HG02588 (cell line): ENCODE data around the gene VSTM4.

ENCODE experiments used
- ATAC-seq: cut with Tn5 transposase; IDR thresholded peaks from one replicate; pipeline ENCODE4 v1.9.1; 2021; ENCODE audit warnings: mild to moderate bottlenecking, moderate library complexity; ENCODE audit not compliant: unreplicated experiment

Gene VSTM4

DNA sequence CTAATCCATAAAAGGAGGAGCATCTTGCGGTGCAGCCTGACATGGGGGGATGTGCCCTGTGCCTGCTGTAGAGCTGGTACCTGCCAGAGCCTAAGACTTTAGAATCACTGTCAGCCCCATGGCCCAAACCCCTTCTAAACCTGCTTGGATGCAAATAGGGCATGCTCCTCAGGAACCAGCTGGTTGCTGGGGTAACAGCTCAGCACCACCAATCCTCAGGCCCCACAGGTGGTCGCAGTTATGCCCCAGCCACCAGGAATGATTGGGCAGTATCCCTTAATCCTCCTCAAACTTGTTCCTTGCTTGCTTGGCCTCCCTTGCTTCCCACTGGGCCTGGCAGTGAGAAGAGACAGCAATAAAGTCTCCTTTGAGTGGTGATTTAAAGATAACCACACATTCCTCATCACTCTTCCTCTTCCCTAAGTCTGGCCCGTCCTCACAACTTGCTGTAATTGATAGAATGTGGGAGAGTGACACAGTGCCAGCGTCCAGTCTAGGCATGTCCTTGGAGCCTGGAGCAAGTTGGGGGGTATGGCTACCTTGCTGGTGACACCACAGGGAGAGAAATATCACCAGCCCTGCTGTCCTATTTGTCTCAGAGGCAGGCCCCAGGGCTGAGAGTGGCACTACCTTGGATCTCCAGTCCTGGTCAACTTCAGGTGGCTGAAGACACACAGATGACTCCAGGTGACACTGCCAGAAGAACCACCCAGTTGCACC is 43.0 kb downstream of the VSTM4 start:
- no peak for ATAC-seq

DNA sequence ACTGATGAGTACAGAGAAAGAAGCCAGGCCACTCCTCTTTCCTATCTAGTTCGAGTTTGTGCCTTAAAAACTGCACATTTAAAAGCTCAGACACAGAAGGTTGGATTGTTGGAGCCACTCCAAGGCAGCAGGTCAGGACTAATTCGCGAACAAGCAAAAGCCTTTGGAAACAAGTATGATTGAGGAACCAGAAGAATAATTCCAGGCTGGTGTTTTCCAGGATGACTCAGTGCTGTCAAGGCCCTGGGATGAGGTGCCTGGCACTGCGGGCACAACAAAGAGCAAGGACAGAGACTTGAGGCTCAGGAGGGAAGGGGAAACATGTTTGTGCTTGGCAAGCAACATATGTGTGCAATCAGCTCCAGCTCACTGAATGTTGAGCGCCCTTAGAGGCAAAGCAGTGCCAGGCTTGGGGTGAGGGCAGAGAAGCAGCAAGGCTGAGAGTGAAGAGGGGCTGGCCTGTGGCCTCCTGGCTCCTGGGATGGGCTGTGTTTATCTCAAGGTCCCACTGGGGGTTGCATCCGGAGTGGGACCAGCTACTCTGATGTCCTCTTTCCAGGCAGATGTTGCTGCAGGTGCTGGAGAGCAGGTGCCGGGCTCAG is 44.1 kb downstream of the VSTM4 start:
- ATAC-seq = no peak

DNA sequence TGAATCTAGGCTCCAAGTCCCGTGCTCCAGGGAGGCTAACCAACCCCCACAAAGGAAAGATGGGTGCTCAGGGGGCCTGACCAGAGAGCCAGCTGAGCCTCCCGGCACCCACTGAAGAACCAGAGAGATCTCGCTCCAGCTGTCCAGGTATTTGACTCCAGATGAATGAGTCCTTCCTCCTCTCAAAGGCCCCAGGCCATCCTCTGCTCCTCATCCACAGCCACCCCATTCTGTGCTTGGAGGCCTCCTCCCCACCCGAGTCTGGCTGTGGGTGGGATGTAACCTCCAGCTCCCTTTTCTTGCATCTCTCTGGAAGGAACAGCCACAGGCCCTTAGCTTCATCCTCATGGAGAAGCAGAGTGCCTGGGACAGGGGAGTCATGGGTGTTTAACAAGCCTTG is 44.6 kb downstream of the VSTM4 start:
- no peak for ATAC-seq

DNA sequence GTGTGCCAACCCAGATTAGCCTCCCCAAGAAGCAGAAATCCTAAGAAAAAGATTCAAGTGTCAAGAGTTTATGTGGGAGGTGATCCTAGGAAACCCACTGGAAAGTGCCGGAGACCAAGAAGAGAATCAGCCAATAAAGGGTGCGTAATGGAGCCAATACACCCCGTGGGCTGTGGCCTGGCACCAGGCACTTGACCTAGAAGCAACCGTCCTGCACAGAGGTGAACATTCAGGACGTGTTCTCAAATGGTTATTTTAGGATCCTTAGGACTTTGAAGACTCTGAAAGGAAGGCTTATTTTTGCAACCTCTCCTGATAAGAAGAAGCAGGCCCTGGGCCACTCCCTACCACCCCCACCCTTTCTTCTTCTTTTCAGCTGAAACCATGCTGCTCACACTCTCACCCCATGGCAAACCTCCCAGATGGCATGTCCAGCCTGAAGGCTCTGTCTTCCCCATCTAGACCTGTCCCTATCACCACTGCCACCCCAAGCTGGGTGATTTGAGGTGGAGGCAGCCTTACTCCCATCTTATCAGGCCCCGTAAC is 46.6 kb downstream of the VSTM4 start:
- no peak for ATAC-seq

DNA sequence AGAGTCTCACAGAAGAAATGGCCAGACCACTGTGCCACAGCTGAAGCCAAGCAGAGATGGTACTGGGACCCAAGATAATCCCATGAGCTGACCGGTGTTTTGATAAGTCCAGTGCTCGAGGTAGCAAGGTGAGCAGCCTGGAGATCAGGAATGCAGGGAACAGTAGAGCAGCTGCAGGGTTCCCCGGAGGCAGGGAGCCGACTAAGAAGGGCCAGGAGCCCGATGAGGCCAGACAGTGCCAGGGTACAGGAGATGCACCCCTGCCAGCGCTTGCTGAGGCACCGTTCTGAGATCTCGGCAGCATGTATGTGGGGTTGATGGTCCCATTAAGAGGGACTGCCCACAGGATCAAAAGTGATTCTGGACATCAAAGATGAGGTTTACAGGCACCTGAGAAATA is 47.1 kb downstream of the VSTM4 start:
- no peak for ATAC-seq

DNA sequence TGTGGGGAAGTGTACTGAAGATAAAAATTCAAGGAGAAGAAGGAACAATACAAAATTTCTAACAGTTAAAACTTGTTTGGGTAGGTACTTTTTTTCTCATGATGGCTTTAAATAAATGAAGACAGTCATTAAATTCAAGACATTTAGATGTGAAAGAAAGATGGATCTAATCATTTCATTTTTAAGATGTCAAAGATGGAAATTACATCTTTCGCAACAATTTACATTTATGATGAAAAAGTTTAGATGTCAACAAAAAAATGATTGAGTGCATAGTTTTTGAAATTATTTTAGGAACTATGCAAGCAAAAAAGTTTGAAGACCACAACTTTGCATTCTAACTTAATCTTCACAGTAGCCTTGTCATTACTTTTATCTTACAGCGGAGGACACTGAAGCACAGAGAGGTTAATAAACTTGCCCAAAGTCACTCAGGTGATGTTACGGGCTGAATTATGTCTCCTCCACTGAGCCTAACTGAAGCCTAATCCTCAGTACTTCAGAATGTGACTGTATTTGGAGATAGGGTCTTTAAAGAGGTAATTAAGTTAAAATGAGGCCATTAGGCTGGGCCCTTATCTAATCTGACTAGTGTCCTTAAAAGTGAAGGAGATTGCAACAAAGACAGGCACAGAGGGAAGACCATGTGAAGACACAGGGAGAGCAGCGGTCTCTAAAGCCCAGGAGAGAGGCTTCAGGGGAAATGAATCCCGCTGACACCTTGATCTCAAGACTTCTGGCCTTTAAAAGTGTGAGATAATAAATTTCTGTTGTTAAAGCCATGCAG is 48.2 kb downstream of the VSTM4 start:
- ATAC-seq = no peak

DNA sequence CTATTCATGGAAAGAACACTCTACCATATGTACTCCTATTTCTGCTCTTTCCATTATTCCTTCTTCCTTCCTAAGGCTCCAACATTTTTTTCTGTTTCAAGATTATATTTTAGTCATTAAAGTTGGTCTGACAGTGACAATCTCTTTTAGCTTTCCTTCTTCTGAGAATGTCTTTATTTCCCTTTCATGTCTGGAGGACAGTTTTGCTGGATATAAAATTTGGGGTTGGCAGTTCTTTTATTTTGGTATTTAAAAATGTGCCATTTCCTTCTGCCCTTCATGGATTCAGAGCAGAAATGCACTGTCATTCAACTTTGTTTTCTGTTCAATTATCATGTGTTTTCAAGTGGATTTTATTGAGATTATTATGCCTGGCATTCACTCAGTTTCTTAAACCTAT is 53.1 kb downstream of the VSTM4 start:
- no peak for ATAC-seq

DNA sequence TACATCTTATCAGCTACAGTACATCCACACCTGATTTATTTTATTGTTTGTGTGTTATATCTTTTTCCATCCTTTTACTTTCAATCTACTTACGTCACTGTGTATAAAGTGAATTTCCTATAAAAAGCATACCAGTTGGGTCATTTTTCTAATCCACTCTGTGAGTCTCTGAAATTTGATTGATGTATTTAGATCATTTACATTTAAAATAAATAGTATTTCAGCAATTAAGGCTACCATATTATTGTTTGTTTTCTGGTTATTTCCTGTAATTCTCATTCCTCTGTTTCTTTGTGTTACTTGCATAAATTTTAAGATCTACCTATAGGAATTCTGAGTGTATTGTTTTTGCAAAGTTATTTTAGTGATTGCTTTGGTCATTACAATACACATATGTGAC is 53.7 kb downstream of the VSTM4 start:
- no peak for ATAC-seq

DNA sequence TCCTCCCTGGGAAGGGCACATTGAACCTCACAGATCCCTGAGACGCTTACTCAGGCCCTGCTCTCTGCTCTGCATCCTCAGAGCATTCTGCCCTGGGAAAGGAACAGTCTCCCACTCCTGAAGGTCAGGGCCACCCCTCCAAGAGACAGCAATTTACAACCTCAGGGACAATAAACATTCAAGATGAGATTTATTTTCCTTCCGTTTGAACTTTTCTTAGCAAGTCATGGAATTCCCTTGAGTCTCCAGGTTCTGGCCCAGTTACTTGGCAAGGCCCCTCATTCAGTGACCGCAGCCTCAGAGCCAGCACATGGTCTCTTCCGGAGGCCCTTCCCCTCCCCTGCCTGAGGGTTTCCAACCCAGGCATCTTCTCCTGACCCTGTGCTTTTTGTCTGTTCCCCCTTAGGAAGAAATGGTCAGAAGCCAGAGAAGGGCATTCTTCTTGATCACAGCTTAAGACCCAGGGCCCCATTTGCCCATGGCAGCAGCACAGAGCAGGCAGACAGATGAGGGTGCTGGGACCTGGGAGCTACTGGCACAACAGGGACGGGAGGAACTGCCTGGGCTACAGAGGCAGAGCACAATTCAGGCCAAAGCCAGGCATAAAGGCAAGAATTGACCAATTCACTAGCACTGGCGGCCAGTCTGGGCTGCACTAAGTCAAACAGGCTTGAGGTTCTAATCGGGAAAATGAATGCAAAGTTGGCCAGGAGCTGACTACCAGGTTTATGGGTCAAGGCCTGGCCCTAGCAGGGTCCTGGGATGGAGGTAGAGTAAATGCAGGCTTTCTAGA is 56.7 kb downstream of the VSTM4 start:
- no peak for ATAC-seq

DNA sequence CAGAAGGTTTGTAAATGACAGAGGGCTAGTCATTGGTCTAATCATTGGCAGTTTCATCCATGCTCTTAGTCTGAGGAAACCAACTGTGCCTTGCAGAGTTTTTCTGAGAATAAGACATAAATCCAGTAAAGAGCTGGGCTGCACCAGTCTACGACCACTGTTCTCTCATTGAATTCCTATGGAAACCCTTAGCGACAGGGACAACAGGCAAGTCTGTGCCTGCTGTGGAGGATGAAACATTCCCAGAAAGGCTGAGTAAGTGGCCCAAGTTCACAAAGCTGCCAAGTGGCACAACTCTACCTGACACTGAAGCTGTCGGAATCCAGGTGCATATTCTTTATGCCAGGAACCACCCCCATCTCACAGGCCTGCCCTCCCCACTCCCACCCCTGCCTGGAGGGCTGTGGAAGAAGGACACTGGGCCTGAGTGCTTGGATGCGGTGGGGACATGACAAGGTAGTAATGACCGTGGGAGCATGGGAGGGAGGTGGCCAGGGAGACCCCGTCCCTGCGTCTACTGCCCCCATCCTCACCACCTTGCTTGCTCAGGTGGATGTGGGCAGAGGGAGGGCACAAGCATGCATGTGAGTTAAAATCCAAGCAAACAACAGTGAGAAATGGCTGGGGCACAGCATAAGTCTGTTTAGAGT is 58.0 kb downstream of the VSTM4 start:
- no peak for ATAC-seq

DNA sequence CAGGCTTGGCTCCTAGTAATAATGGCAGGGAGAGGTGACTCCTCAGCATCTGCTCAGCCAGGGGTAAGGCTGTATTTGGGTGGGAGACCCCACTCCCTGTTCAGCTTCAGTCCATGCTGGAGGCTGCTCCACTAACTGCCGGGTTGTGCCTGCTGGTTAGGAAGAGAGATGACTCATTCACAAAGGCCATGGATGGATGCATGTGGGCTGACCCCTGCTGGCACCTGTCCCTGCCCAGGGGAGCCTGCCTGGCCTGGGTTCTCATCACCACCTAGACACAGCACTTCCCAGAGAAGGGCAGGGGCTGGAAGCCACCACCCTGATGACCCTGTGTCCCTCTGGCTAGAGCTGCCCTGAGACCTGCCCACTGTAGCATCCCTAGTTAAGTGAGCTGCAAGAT is 59.0 kb downstream of the VSTM4 start:
- ATAC-seq = no peak

DNA sequence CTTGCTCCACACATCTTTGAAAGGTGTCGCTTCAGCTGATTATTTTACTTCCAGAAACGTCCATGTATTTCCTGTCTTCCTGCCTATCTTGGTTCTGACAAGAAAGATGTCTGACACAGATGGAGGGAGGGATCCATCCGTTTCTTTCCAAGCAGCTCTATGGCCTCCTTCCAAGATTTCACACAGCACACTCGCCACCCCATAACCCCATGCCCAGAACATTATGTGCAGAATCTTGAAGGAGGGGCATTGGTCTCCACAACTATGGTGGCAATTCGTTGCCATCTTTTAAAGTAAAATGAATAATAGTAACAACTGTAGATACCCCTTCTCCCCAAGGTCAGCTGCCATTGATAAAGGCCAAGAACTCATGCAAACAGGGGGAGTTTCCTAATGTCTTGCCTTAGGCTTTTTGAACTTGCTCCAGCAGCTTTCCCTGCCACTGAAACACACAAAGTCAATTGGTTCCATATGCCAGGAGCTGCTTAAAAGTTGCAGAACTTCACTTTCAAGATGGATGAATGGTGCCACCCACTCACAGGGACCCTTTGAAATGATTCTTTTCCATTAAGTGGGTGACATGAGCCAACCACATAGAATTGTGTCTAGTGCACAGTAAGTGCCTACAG is 60.0 kb downstream of the VSTM4 start:
- ATAC-seq = no peak

DNA sequence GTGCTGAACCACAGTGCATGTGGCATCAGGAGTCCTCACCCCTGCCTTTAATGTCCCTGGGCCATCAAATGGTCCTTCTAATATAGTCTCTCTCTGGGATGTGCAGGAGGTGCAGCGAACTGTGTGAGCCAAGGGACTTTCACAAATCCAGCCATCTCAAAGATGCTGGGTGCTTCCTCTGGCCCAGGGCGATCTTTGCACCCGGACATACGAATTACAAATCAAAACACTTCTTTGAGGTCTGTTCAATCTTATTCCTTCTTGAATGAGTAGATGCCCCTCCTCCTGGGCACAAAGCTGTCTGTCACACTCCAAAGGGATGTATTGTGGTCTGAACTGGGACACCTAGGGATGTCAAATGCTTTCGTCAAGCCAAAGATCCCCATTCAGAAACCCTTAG is 60.6 kb downstream of the VSTM4 start:
- no peak for ATAC-seq

DNA sequence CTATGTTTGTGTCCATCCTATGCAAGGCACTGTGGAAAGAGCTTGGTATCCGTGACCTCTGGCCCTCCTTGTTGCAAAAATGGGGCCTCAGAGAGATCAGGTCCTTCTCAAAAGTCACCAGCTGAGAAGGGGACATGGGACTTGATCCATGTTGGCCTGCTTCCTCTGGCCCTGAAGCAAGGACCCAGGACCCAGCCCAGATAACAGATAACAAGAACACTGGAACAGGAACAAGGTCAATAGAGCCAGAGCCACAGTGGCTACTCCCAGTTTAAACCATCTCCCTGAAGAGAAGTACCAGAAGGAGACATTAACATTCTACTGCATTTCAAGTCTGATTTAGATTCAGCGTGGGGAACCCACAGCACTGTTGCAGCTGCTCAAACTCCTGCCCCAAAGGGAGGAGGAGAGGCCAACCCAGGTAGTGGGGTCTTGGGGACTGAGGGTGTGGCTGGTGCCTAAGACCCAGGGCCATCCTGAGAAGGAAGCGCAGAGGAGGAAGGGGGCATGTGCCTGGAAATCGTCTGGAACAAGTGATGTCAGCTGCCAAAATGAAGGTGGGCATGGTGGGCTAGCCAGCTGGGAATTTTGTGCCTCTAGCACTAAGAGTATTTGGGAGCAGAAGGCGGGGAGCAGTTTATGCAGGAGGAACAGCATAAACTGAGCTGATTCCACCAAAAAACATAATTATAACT is 61.2 kb downstream of the VSTM4 start:
- ATAC-seq = no peak

DNA sequence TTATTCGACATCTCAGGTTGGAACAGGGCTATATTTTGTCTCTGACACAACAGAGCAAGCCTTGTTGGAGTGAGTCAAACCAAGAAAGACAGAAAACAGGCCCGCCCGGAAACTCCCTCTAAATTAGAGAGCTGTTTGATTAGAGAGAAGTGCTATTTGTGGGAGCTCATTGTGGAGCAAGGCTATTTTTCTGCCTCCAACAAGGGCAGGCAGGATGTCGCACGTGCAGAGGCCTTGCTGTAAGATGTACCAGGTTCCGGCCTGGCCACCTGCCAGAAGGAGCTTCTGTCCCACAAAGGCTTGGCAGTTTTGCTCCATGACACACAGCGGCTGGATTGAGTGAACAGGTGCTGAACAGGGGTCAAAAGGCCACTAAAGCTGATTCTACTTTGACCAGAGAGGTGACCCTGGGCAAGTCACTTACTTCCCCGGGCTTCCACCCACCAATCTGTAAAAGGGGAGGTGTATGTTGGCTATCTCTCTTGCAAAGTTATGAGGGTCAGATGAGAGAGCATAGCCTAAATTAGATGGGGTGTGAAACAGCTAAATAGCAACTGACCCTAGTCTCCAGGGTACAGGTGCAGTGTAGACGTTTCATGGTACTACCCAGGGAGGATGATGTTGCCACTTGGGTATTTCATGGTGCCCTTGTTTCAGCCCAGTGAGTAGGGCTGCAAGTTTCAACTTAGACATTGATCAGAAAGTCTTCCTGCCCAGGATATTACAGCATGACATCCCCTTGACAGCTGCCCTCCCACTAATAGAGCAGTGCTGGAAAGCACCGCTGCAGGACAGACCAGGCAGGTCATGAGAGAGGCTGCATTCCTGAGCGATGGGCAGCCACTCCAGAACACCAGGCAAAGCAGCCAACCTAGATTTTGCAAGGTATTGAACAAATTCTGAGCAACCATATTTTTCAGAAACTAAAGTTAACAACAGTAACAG is 62.0 kb downstream of the VSTM4 start:
- peak; percentile 61 for ATAC-seq

DNA sequence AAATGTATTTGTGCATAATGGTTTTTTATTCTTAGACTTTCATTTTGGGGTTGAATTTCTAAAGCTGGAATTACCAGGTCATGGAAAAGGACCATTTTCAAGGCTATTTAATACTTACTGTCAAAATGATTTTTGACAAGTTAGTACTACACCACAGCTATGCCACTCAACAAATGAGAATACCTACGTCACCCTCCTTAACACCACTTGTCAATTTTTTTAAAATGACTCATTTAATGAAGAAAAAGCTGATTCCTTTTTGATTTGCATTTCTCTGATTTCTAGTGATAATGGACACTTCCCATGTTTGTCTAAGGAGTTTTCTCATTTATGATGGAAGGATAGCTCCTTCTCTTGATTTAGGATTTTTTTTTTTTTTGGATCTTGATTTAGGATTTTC is 63.3 kb downstream of the VSTM4 start:
- no peak for ATAC-seq

DNA sequence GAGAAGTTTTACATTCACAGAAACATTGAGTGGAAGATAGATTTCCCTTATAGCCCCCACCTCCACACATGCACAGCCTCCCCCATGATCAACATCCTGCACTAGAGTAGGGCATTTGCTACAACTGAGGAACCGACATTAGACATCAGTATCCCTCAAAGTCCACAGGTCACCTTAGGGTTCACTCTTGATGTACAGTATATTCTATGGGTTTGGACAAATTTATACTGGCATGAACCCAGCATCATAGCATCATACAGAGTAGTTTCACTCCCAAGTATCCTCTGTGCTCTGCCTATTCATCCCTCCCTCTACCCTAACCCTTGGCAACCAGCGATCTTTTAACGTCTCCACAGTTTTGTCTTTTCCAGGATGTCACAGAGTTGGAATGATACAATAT is 64.4 kb downstream of the VSTM4 start:
- ATAC-seq = no peak

DNA sequence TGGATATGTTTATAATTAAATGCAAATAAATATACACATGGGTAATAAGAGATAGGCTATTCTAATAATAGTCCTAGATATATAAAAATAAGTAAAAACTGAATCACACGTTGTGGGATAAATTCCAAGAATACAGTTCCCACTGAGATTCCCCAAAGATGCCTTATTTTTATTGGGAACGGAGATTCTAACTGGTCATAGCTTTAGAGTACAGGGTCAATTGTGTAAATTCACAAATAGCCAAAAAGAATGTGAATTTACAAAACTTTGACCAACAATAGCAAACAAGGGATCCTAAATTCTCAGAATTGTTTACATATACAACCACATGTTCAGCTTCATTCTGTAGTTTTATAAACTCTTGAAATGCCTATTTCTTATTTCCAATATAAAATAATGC is 65.0 kb downstream of the VSTM4 start:
- no peak for ATAC-seq
